Heart left ventricle (tissue), 13 donors: ENCODE results near the gene PRDM16.

ENCODE experiments used
- CTCF ChIP-seq, 12 donors: fragments of 200-600 bp; sonication (generic) in 4 of 12; IDR thresholded peaks; one replicate each; pipeline versions ENCODE4 v1.5.0 to v1.8.0; 2018 to 2022; ENCODE audit warnings: antibody characterized with exemption in 12 of 12, mild to moderate bottlenecking in 5 of 12
- POLR2A ChIP-seq, 2 donors: fragments of 450-650 bp; IDR thresholded peaks; one replicate each; pipeline ENCODE4 v1.6.1; 2017; ENCODE audit warnings: antibody characterized with exemption in 2 of 2, mild to moderate bottlenecking in 2 of 2, moderate library complexity in 2 of 2
- donor health status: ischemic (EF 13 %, LVEDD 7.1; RV severe dilation, severe dysfunction).
- donor health status: DM: no; HTN: yes; CAD: no.
- donor health status: DM: no; HTN: no; CAD: no.
- donor health status: ischemic (EF 25% LVEDD 6.9; RV normal size, moderate dysfunction).
- donor health status: ischemic (EF 25% LVEDD 5.7; RV mildly dilated, moderate dysfunction).
- donor health status: ischemic (EF 35%, LVEDD 5.7; RV mildly dilated, moderate dysfunction).
- donor health status: nonischemic (EF 11% LVEDD 7.7; RV severe dilation, severe dysfunction).
- donor health status: DM: yes; HTN: yes; CAD: no.
- donor health status: PGD.
- donor health status: ischemic (EF 29% LVEDD 5.4; RV normal size, mild dysfunction).
- donor health status: nonischemic (EF 23%, LVEDD 6.1; RV moderate dilation, normal function).

DNA sequence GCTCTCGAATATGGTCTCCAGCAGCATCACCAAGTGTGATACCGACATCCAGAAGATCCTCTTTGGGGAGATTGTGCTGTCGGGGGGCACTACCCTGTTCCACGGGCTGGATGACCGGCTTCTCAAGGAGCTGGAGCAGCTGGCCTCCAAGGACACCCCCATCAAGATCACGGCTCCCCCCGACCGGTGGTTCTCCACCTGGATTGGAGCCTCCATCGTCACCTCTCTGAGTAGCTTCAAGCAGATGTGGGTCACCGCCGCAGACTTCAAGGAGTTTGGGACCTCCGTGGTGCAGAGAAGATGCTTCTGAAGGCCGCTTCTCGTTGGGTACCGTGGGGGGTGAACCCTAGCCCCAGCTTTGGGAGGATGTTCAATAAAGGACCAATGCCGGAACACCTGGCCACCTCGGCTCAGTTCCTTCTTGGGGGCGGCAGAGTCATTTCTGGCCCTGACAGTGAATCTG is 46.5 kb upstream of the PRDM16 start:
- no peak for TF ChIP-seq CTCF (IDR thresholded peaks at IDR 0.05)
- TF ChIP-seq POLR2A (IDR thresholded peaks at IDR 0.05), result no peak
